B cell (primary cell): ENCODE results near the gene HK2. TPM values are rescaled to one million over a fixed set of nuclear protein-coding genes. Genes with fewer than 3 reads are reported as not detected.

Experiments
- ATAC-seq: fragments of 200-7000 bp; cut with Tn5 transposase; one replicate; pipeline ENCODE4 v1.10.0; 2021; ENCODE audit warnings: low read depth, mild to moderate bottlenecking, moderate number of reproducible peaks, moderate library complexity
- CTCF ChIA-PET: fragments of 350-600 bp; sonication (Branson Sonifier 250); formaldehyde crosslinking; loops from one replicate; lab custom pipeline; 2021; ENCODE audit warnings: antibody characterized with exemption, inconsistent platforms; lab: Charles Lee
- POLR2A ChIA-PET: fragments of 350-600 bp; sonication (Branson Sonifier 250); formaldehyde crosslinking; loops from one replicate; lab custom pipeline; 2021; ENCODE audit warnings: antibody characterized with exemption; lab: Charles Lee
- DNase-seq: peaks from one replicate; pipeline ENCODE4 v3.0.0; 2013
- H2AFZ ChIP-seq: 2 replicates; pipeline ENCODE4 v1.6.1; 2012; ENCODE audit warnings: mild to moderate bottlenecking, low read depth, low read length; ENCODE audit not compliant: insufficient read depth, poor library complexity, severe bottlenecking
- H3K27ac ChIP-seq, 2 donors: 1 replicate in 1 of 2; 2 replicates in 1 of 2; pipeline ENCODE4 v1.5.1; 2012 to 2013; ENCODE audit warnings: low read length in 2 of 2, mild to moderate bottlenecking in 2 of 2, moderate library complexity in 1 of 2
- H3K27me3 ChIP-seq, 4 experiments: fragments of 200-600 bp in 1 of 4; sonication (generic) in 1 of 4; replicated peaks in 1 of 4; 1 replicate in 2 of 4; 2 replicates in 2 of 4; pipeline versions ENCODE4 v1.6.1 to v1.7.0; 2013 to 2016; ENCODE audit warnings: low read length in 3 of 4, mild to moderate bottlenecking in 2 of 4, mixed read lengths in 1 of 4, moderate library complexity in 1 of 4; ENCODE audit not compliant: insufficient read depth in 4 of 4, control insufficient read depth in 3 of 4; ENCODE audit errors: control extremely low read depth in 1 of 4
- H3K36me3 ChIP-seq, 2 experiments: replicated peaks in 1 of 2; 1 replicate in 1 of 2; 2 replicates in 1 of 2; pipeline versions ENCODE4 v1.6.1 to v1.7.1; 2013; ENCODE audit warnings: low read length in 1 of 2; ENCODE audit not compliant: insufficient read depth in 2 of 2, control insufficient read depth in 1 of 2; ENCODE audit errors: control extremely low read depth in 1 of 2, extremely low read depth in 1 of 2
- H3K4me1 ChIP-seq, 2 donors: fragments of 200-600 bp in 1 of 2; sonication (generic) in 1 of 2; 1 replicate in 1 of 2; 2 replicates in 1 of 2; pipeline versions ENCODE4 v1.5.1 to v1.6.1; 2013 to 2017; ENCODE audit warnings: low read length in 2 of 2; ENCODE audit not compliant: control insufficient read depth in 2 of 2, insufficient read depth in 2 of 2
- H3K4me2 ChIP-seq: replicated peaks from 2 replicates; pipeline ENCODE3; 2012; ENCODE audit warnings: mild to moderate bottlenecking, low read depth, low read length; ENCODE audit not compliant: poor library complexity, severe bottlenecking
- H3K4me3 ChIP-seq, 5 experiments: fragments of 200-600 bp in 1 of 5; sonication (generic) in 1 of 5; 1 replicate in 3 of 5; 2 replicates in 2 of 5; pipeline versions ENCODE4 v1.5.1 to v1.7.0; 2011 to 2016; ENCODE audit warnings: low read length in 4 of 5, mild to moderate bottlenecking in 4 of 5, low read depth in 2 of 5, control low read depth in 1 of 5, moderate library complexity in 1 of 5; ENCODE audit not compliant: insufficient read depth in 1 of 5; ENCODE audit errors: control extremely low read depth in 1 of 5, extremely low read depth in 1 of 5
- H3K79me2 ChIP-seq: fragments of 200-600 bp; sonication (generic); one replicate; pipeline ENCODE4 v1.6.0; 2016; ENCODE audit warnings: low read length; ENCODE audit not compliant: control insufficient read depth, insufficient read depth
- H3K9ac ChIP-seq: fragments of 200-600 bp; sonication (generic); 2 replicates; pipeline ENCODE4 v1.6.1; 2017; ENCODE audit warnings: mild to moderate bottlenecking, low read length, moderate library complexity
- H3K9me3 ChIP-seq, 3 donors: one replicate each; pipeline versions ENCODE4 v1.6.1 to v1.7.1; 2013; ENCODE audit warnings: low read length in 2 of 3; ENCODE audit not compliant: control insufficient read depth in 2 of 3, insufficient read depth in 1 of 3; ENCODE audit errors: control extremely low read depth in 1 of 3
- H4K20me1 ChIP-seq: 2 replicates; pipeline ENCODE4 v1.6.0; 2012; ENCODE audit warnings: mild to moderate bottlenecking, low read length; ENCODE audit not compliant: insufficient read depth, control insufficient read depth, poor library complexity, severe bottlenecking
- H3K27ac Mint-ChIP-seq: one replicate; pipeline ENCODE4 v1.8.0; 2021; ENCODE audit warnings: mixed read lengths
- H3K27me3 Mint-ChIP-seq: one replicate; pipeline ENCODE4 v1.8.0; 2021; ENCODE audit warnings: mixed read lengths
- H3K4me1 Mint-ChIP-seq: one replicate; pipeline ENCODE4 v1.8.0; 2021; ENCODE audit warnings: mixed read lengths
- H3K4me3 Mint-ChIP-seq: one replicate; pipeline ENCODE4 v1.8.0; 2021; ENCODE audit warnings: mixed read lengths
- H3K9me3 Mint-ChIP-seq: one replicate; pipeline ENCODE4 v1.8.0; 2022; ENCODE audit warnings: mixed read lengths; ENCODE audit not compliant: insufficient read depth
- CTCF ChIP-seq: fragments of 200-600 bp; IDR thresholded peaks from one replicate; pipeline ENCODE4 v1.8.0; 2022; ENCODE audit warnings: antibody characterized with exemption, mild to moderate bottlenecking
- EZH2 ChIP-seq: IDR thresholded peaks from 2 replicates; pipeline ENCODE4 v1.6.1; 2012; ENCODE audit warnings: borderline replicate concordance, low read depth, mild to moderate bottlenecking, moderate library complexity, low read length; ENCODE audit not compliant: insufficient read depth, poor library complexity, severe bottlenecking
- WGBS: methylation state at CpG from one replicate; pipeline ENCODE4 v1.1.5; 2013; ENCODE audit warnings: missing lambda C conversion rate; ENCODE audit not compliant: insufficient coverage; 5-methylcytosine and 5-hydroxymethylcytosine counted together
- intact Hi-C: fragments of 100-400 bp; cut with micrococcal nuclease; formaldehyde crosslinking; loops from one replicate; pipeline ENCODE4 v1.10.0; 2022
- polyA plus RNA-seq: library from polyadenylated mRNA; depleted of rRNA; stranded (reverse); fragments of >200 nt; gene quantifications from 2 replicates; pipeline ENCODE4 v1.2.3, GENCODE V29; 2012
- total RNA-seq, 2 donors: library from RNA; stranded (reverse); fragments of 120-200 nt in 1 of 2; gene quantifications; 1 replicate in 1 of 2; 2 replicates in 1 of 2; pipeline versions ENCODE4 v1.2.3 to v1.2.4, GENCODE V29; 2013 to 2022

The HK2 gene
- total and polyA plus RNA-seq, 2 donors (not counting 1 experiment from before 2014, with no cell fraction given): 5.0 to 5.7 TPM

GRCh38 chr2:74817304-74817675, 16.6 kb upstream of the HK2 start:
- peak; percentile 31 for DNase-seq
- intact Hi-C loops: no loop called here
- Histone ChIP-seq H3K36me3 (no peaks in the 10 kb centered on the region), H4K20me1 (no peaks in the 10 kb centered on the region), H3K4me3 (peak overlapping the region in 2 of 5 experiments; percentile 9 to 48), H3K27ac (peak overlapping the region; percentile 45 to 72), H3K9me3 (no peaks in the 10 kb centered on the region), H3K79me2 (no peaks in the 10 kb centered on the region), H3K9ac (peak overlapping the region; percentile 49), H3K4me1 (peaks cover 19 to 21% of the 10 kb centered on the region in 2 donors), H2AFZ (peak overlapping the region; percentile 69), H3K4me2 (peak overlapping the region; percentile 73), H3K27me3 (no peaks in the 10 kb centered on the region)
- ATAC-seq: no peak
- H3K9me3 Mint-ChIP-seq: no peaks in the 10 kb centered on the region
- TF ChIP-seq EZH2 (no peak), CTCF (no peak)
- H3K4me1 Mint-ChIP-seq: peaks cover 20% of the 10 kb centered on the region
- 0% methylated on average over 1 of the region's 1 CpG for WGBS
- peak overlapping the region; percentile 64 for H3K27ac Mint-ChIP-seq
- peaks cover 6% of the 10 kb centered on the region for H3K27me3 Mint-ChIP-seq
- ChIA-PET POLR2A (no interaction called here), CTCF (no interaction called here)
- peak overlapping the region; percentile 69 for H3K4me3 Mint-ChIP-seq

GRCh38 chr2:74819702-74820101, 14.2 kb upstream of the HK2 start:
- no peak overlapping the region for H3K27ac Mint-ChIP-seq
- ATAC-seq (no peak), DNase-seq (no peak)
- Histone ChIP-seq H3K4me1 (peaks cover 21 to 25% of the 10 kb centered on the region in 2 donors), H3K4me2 (no peak overlapping the region), H2AFZ (no peak overlapping the region), H3K27me3 (no peaks in the 10 kb centered on the region), H3K9ac (no peak overlapping the region), H3K27ac (no peak overlapping the region), H3K4me3 (no peak overlapping the region), H3K9me3 (no peaks in the 10 kb centered on the region), H3K36me3 (no peaks in the 10 kb centered on the region), H4K20me1 (no peaks in the 10 kb centered on the region), H3K79me2 (no peaks in the 10 kb centered on the region)
- POLR2A ChIA-PET: no interaction called here
- peaks cover 23% of the 10 kb centered on the region for H3K4me1 Mint-ChIP-seq
- peaks cover 3% of the 10 kb centered on the region for H3K27me3 Mint-ChIP-seq
- no peaks in the 10 kb centered on the region for H3K9me3 Mint-ChIP-seq
- intact Hi-C loops: no loop called here
- TF ChIP-seq CTCF: no peak
- no peak for TF ChIP-seq EZH2
- no peak overlapping the region for H3K4me3 Mint-ChIP-seq
- CTCF ChIA-PET: interaction anchor here (1.6 kb wide), 1 partner anchor 57 kb away, joined by 5 read pairs; no protein-coding TSS in a partner anchor
